ENCODE data around the gene KCTD11.
A peak's percentile ranks its signal among the peaks of the same experiment; 100 is the strongest.
"Not testable (repeated sequence)": the region's sequence is repeated elsewhere in the genome, so short reads cannot be mapped to it uniquely, and the experiment has no call there.

The KCTD11 gene

GRCh38 chr17:7346761-7347614 is 5.0 kb upstream of the KCTD11 start:
- no peak for DNase-seq

GRCh38 chr17:7347630-7348477 is 4.1 kb upstream of the KCTD11 start:
- no peak for DNase-seq

- no peak for DNase-seq
Measured at GRCh38 chr17:7348478-7349242, 3.3 kb upstream of the KCTD11 start.

- DNase-seq, result no peak
Measured at GRCh38 chr17:7352503-7352889, 534 bp downstream of the KCTD11 start.

GRCh38 chr17:7352910-7353635 is 1.1 kb downstream of the KCTD11 start:
- no peak for DNase-seq

- DNase-seq, result no peak
Measured at GRCh38 chr17:7354262-7354843, 2.4 kb downstream of the KCTD11 start.

- DNase-seq, result no peak
Measured at GRCh38 chr17:7355053-7355452, 3.1 kb downstream of the KCTD11 start, which contains the start of gene TMEM95. Gene TMEM95 (plus strand): TSS chr17:7355156. CDS start chr17:7355205, 49 bp downstream.

- no peak for DNase-seq
Measured at GRCh38 chr17:7355573-7355972, 3.6 kb downstream of the KCTD11 start.

GRCh38 chr17:7356072-7356549 is 4.1 kb downstream of the KCTD11 start:
- DNase-seq, result peak; percentile 33

- no peak for DNase-seq
Measured at GRCh38 chr17:7356756-7357155, 4.8 kb downstream of the KCTD11 start.

GRCh38 chr17:7357381-7357780 is 5.4 kb downstream of the KCTD11 start:
- DNase-seq, result no peak

GRCh38 chr17:7361906-7362305 is 9.9 kb downstream of the KCTD11 start:
- DNase-seq, result no peak

- DNase-seq, result no peak
Measured at GRCh38 chr17:7363311-7363710, 11.3 kb downstream of the KCTD11 start.

GRCh38 chr17:7365963-7366362 is 14.0 kb downstream of the KCTD11 start:
- DNase-seq, result not testable (repeated sequence)

- no peak for DNase-seq
Measured at GRCh38 chr17:7367083-7367482, 15.1 kb downstream of the KCTD11 start.

GRCh38 chr17:7367918-7368598 is 16.1 kb downstream of the KCTD11 start:
- DNase-seq, result no peak

- DNase-seq, result not testable (repeated sequence)
Measured at GRCh38 chr17:7368599-7368994, 16.6 kb downstream of the KCTD11 start.

GRCh38 chr17:7369825-7370224 is 17.9 kb downstream of the KCTD11 start:
- DNase-seq, result no peak

- DNase-seq, result no peak
Measured at GRCh38 chr17:7370853-7371252, 18.9 kb downstream of the KCTD11 start.

GRCh38 chr17:7374353-7374752 is 22.4 kb downstream of the KCTD11 start:
- DNase-seq, result no peak

GRCh38 chr17:7379134-7379533 is 27.2 kb downstream of the KCTD11 start:
- DNase-seq, result no peak

Data from NCI-H2029 (cell line).